Prostate gland (tissue), 2 donors: ENCODE data around the gene C18orf63. TPM values are rescaled to one million over a fixed set of nuclear protein-coding genes. Genes with fewer than 3 reads are reported as not detected.

Experiments used
- DNase-seq: peaks from one replicate; pipeline ENCODE4 v3.0.0-alpha.2; 2019; ENCODE audit warnings: low spot score
- H3K27ac ChIP-seq, 2 donors: fragments of 200-600 bp; sonication (generic); 2 replicates each; pipeline ENCODE4 v1.5.1; 2017 to 2019
- H3K27me3 ChIP-seq: fragments of 200-600 bp; sonication (generic); replicated peaks from 2 replicates; pipeline ENCODE4 v1.5.1; 2019; ENCODE audit not compliant: insufficient read depth
- H3K36me3 ChIP-seq, 2 donors: fragments of 200-600 bp; sonication (generic); 1 replicate in 1 of 2; 2 replicates in 1 of 2; pipeline versions ENCODE4 v1.5.1 to v1.8.1; 2017 to 2019
- H3K4me1 ChIP-seq: fragments of 200-600 bp; sonication (generic); replicated peaks from 2 replicates; pipeline ENCODE4 v1.5.1; 2019
- H3K4me3 ChIP-seq, 2 donors: fragments of 200-600 bp; sonication (generic); 2 replicates each; pipeline ENCODE4 v1.5.1; 2017 to 2019
- H3K9me3 ChIP-seq: fragments of 200-600 bp; sonication (generic); 2 replicates; pipeline ENCODE4 v1.5.1; 2017
- CTCF ChIP-seq, 4 experiments: fragments of 200-600 bp in 2 of 4; fragments of 450-650 bp in 2 of 4; sonication (generic) in 2 of 4; IDR thresholded peaks; 1 replicate in 3 of 4; 2 replicates in 1 of 4; pipeline ENCODE4 v1.5.1; 2016 to 2019; ENCODE audit warnings: antibody characterized with exemption in 4 of 4, mild to moderate bottlenecking in 2 of 4, moderate library complexity in 2 of 4
- POLR2A ChIP-seq: fragments of 450-650 bp; IDR thresholded peaks from one replicate; pipeline ENCODE4 v1.6.1; 2016; ENCODE audit warnings: antibody characterized with exemption, mild to moderate bottlenecking
- POLR2AphosphoS5 ChIP-seq: sonication (generic); formaldehyde crosslinking; IDR thresholded peaks from one replicate; pipeline ENCODE4 v1.6.1; 2017; ENCODE audit warnings: antibody characterized with exemption
- WGBS: methylation state at CpG from one replicate; pipeline ENCODE4 v1.1.5; 2018; 5-methylcytosine and 5-hydroxymethylcytosine counted together
- intact Hi-C: fragments of 100-400 bp; cut with DNase I; formaldehyde crosslinking; loops from one replicate; pipeline ENCODE4 v1.14.2; 2022
- total RNA-seq, 2 donors: library from RNA; depleted of rRNA; stranded (reverse); fragments of >200 nt; gene quantifications; one replicate each; pipeline ENCODE4 v1.1.0, GENCODE V29; 2016

C18orf63 gene
- total RNA-seq, 2 donors from 2014 or later, result 4.7 TPM; not detected in 1

- no peak for DNase-seq
- Histone ChIP-seq H3K36me3 (no peaks in the 10 kb centered on the region), H3K27me3 (no peaks in the 10 kb centered on the region), H3K9me3 (no peaks in the 10 kb centered on the region), H3K4me1 (no peaks in the 10 kb centered on the region), H3K27ac (no peak overlapping the region), H3K4me3 (no peak overlapping the region)
- intact Hi-C loops, result no loop called here
- TF ChIP-seq POLR2AphosphoS5, result no peak
- TF ChIP-seq CTCF (IDR thresholded peaks at IDR 0.05), result no peak
- no peak for TF ChIP-seq POLR2A
- 86% methylated on average over 3 of the region's 3 CpGs for WGBS
These were observed 75.3 kb downstream of the C18orf63 start for GRCh38 chr18:74390900-74391299.

- H3K27me3 ChIP-seq, result no peaks in the 10 kb centered on the region
- TF ChIP-seq CTCF (IDR thresholded peaks at IDR 0.05) (no peak), POLR2AphosphoS5 (no peak), POLR2A (no peak)
- H3K36me3 ChIP-seq, result no peaks in the 10 kb centered on the region
- H3K9me3 ChIP-seq, result no peaks in the 10 kb centered on the region
- H3K27ac ChIP-seq, result no peak overlapping the region
- no peaks in the 10 kb centered on the region for H3K4me1 ChIP-seq
- no peak for DNase-seq
- WGBS, result 100% methylated on average over 4 of the region's 4 CpGs
- no peak overlapping the region for H3K4me3 ChIP-seq
- intact Hi-C loops, result no loop called here
These were observed 76.7 kb downstream of the C18orf63 start for GRCh38 chr18:74392323-74392722.

- intact Hi-C loops, result no loop called here
- Histone ChIP-seq H3K27ac (no peak overlapping the region), H3K36me3 (no peaks in the 10 kb centered on the region), H3K4me1 (no peaks in the 10 kb centered on the region), H3K27me3 (no peaks in the 10 kb centered on the region), H3K4me3 (no peak overlapping the region), H3K9me3 (no peaks in the 10 kb centered on the region)
- WGBS, result 98% methylated on average over 7 of the region's 7 CpGs
- DNase-seq, result no peak
- TF ChIP-seq CTCF (IDR thresholded peaks at IDR 0.05) (no peak), POLR2A (no peak), POLR2AphosphoS5 (no peak)
These were observed 79.4 kb downstream of the C18orf63 start for GRCh38 chr18:74395006-74395405.

GRCh38 chr18:74395648-74396154 lies 80.1 kb downstream of the C18orf63 start:
- intact Hi-C loops, result no loop called here
- no peaks in the 10 kb centered on the region for H3K9me3 ChIP-seq
- WGBS, result 63% methylated on average over 9 of the region's 9 CpGs
- no peak for DNase-seq
- H3K4me3 ChIP-seq, result no peak overlapping the region
- no peaks in the 10 kb centered on the region for H3K27me3 ChIP-seq
- H3K36me3 ChIP-seq, result no peaks in the 10 kb centered on the region
- no peaks in the 10 kb centered on the region for H3K4me1 ChIP-seq
- H3K27ac ChIP-seq, result no peak overlapping the region
- no peak for TF ChIP-seq POLR2AphosphoS5
- TF ChIP-seq POLR2A, result no peak
- TF ChIP-seq CTCF (IDR thresholded peaks at IDR 0.05), result no peak
